SK-N-MC (cell line): ENCODE results near the gene BMP4.

Experiments used
- EZH2 ChIP-seq: fragments of 200-600 bp; sonication (generic); IDR thresholded peaks from one replicate; pipeline ENCODE4 v1.6.1; 2017; ENCODE audit warnings: antibody characterized with exemption
- POLR2AphosphoS5 ChIP-seq: IDR thresholded peaks from 2 replicates; pipeline ENCODE4 v1.6.1; 2012; ENCODE audit warnings: mild to moderate bottlenecking, low read depth, low read length, borderline replicate concordance

- TF ChIP-seq EZH2 (no peak), POLR2AphosphoS5 (no peak)
These were observed 40.4 kb downstream of the BMP4 start for GRCh38 chr14:53916239-53916638.
